HG02798 (cell line): ENCODE measurements around the gene RYR2.
"Not testable (repeated sequence)": the region's sequence is repeated elsewhere in the genome, so short reads cannot be mapped to it uniquely, and the experiment has no call there.

ENCODE experiments used
- ATAC-seq: cut with Tn5 transposase; IDR thresholded peaks from one replicate; pipeline ENCODE4 v1.9.1; 2021; ENCODE audit warnings: mild to moderate bottlenecking; ENCODE audit not compliant: unreplicated experiment, poor library complexity

RYR2 gene

GRCh38 chr1:237583270-237583669 is 541.3 kb downstream of the RYR2 start:
- no peak for ATAC-seq

- ATAC-seq: no peak
Measured at GRCh38 chr1:237583756-237584155, 541.8 kb downstream of the RYR2 start.

GRCh38 chr1:237590386-237590785 is 548.4 kb downstream of the RYR2 start:
- no peak for ATAC-seq

GRCh38 chr1:237591353-237591752 is 549.4 kb downstream of the RYR2 start:
- ATAC-seq: no peak

- not testable (repeated sequence) for ATAC-seq
Measured at GRCh38 chr1:237603036-237603568, 561.1 kb downstream of the RYR2 start.

GRCh38 chr1:237608433-237608832 is 566.4 kb downstream of the RYR2 start:
- no peak for ATAC-seq

GRCh38 chr1:237610157-237610556 is 568.2 kb downstream of the RYR2 start:
- ATAC-seq: no peak

GRCh38 chr1:237613984-237614383 is 572.0 kb downstream of the RYR2 start:
- no peak for ATAC-seq

GRCh38 chr1:237619553-237619952 is 577.6 kb downstream of the RYR2 start:
- ATAC-seq: no peak

GRCh38 chr1:237634922-237635321 is 592.9 kb downstream of the RYR2 start:
- ATAC-seq: no peak

- ATAC-seq: no peak
Measured at GRCh38 chr1:237638555-237638954, 596.6 kb downstream of the RYR2 start.

- no peak for ATAC-seq
Measured at GRCh38 chr1:237640011-237640671, 598.2 kb downstream of the RYR2 start.

GRCh38 chr1:237640966-237641365 is 599.0 kb downstream of the RYR2 start:
- ATAC-seq: no peak

- no peak for ATAC-seq
Measured at GRCh38 chr1:237650809-237651208, 608.8 kb downstream of the RYR2 start.

- no peak for ATAC-seq
Measured at GRCh38 chr1:237655778-237656177, 613.8 kb downstream of the RYR2 start.

- ATAC-seq: peak; percentile 67
Measured at GRCh38 chr1:237664348-237664747, 622.4 kb downstream of the RYR2 start.

GRCh38 chr1:237670302-237670701 is 628.3 kb downstream of the RYR2 start:
- no peak for ATAC-seq

- ATAC-seq: no peak
Measured at GRCh38 chr1:237671262-237671661, 629.3 kb downstream of the RYR2 start.

GRCh38 chr1:237671935-237672334 is 630.0 kb downstream of the RYR2 start:
- no peak for ATAC-seq

GRCh38 chr1:237672748-237673147 is 630.8 kb downstream of the RYR2 start:
- ATAC-seq: no peak

GRCh38 chr1:237673631-237674030 is 631.6 kb downstream of the RYR2 start:
- no peak for ATAC-seq

GRCh38 chr1:237677979-237678378 is 636.0 kb downstream of the RYR2 start:
- ATAC-seq: no peak
